Esophagus muscularis mucosa (tissue), 4 donors: ENCODE results near the gene SRP14. TPM values are rescaled to one million over a fixed set of nuclear protein-coding genes. Genes with fewer than 3 reads are reported as not detected.
A peak's percentile ranks its signal among the peaks of the same experiment; 100 is the strongest.

ENCODE experiments used
- DNase-seq: peaks from one replicate; pipeline ENCODE4 v3.0.0-alpha.2; 2017; ENCODE audit errors: extremely low spot score
- H3K27ac ChIP-seq, 4 donors: fragments of 200-600 bp; sonication (generic); replicated peaks in 1 of 4; 1 replicate in 3 of 4; 2 replicates in 1 of 4; pipeline ENCODE4 v1.5.1; 2016 to 2019; ENCODE audit warnings: mild to moderate bottlenecking in 1 of 4
- H3K27me3 ChIP-seq, 4 donors: fragments of 200-600 bp; sonication (generic); one replicate each; pipeline versions ENCODE4 v1.5.1 to v1.6.0; 2016 to 2019
- H3K36me3 ChIP-seq, 4 donors: fragments of 200-600 bp; sonication (generic); one replicate each; pipeline ENCODE4 v1.5.1; 2016 to 2019
- H3K4me1 ChIP-seq, 4 donors: fragments of 200-600 bp; sonication (generic); one replicate each; pipeline ENCODE4 v1.5.1; 2016 to 2019
- H3K4me3 ChIP-seq, 4 donors: fragments of 200-600 bp; sonication (generic); 1 replicate in 2 of 4; 2 replicates in 2 of 4; pipeline ENCODE4 v1.5.1; 2016 to 2019; ENCODE audit warnings: mild to moderate bottlenecking in 4 of 4, moderate library complexity in 1 of 4
- H3K9me3 ChIP-seq, 4 donors: fragments of 200-600 bp; sonication (generic); 1 replicate in 3 of 4; 2 replicates in 1 of 4; pipeline ENCODE4 v1.5.1; 2016 to 2019
- EP300 ChIP-seq: sonication (generic); formaldehyde crosslinking; IDR thresholded peaks from one replicate; pipeline ENCODE4 v1.6.1; 2017; ENCODE audit warnings: antibody characterized with exemption
- POLR2A ChIP-seq: fragments of 450-650 bp; IDR thresholded peaks from one replicate; pipeline ENCODE4 v1.6.1; 2017; ENCODE audit warnings: antibody characterized with exemption, moderate library complexity, mild to moderate bottlenecking, low read depth
- POLR2AphosphoS5 ChIP-seq, 2 donors: sonication (generic); formaldehyde crosslinking; IDR thresholded peaks; one replicate each; pipeline ENCODE4 v1.6.1; 2017; ENCODE audit warnings: antibody characterized with exemption in 2 of 2
- WGBS: methylation state at CpG from one replicate; pipeline ENCODE4 v1.1.5; 2018; 5-methylcytosine and 5-hydroxymethylcytosine counted together
- intact Hi-C: fragments of 100-400 bp; cut with DNase I; formaldehyde crosslinking; loops from one replicate; pipeline ENCODE4 v1.15.1; 2023
- total RNA-seq, 4 donors: library from RNA; depleted of rRNA; stranded (reverse); fragments of >200 nt; gene quantifications; one replicate each; pipeline versions ENCODE4 v1.1.0 to v1.2.1, GENCODE V29; 2016
- TF ChIP-seq, protein P1 (sequence below), 3 experiments: fragments of 200-600 bp in 2 of 3; fragments of 450-650 bp in 1 of 3; sonication (generic) in 2 of 3; IDR thresholded peaks; one replicate each; pipeline ENCODE4 v1.5.1; 2017 to 2019; ENCODE audit warnings: antibody characterized with exemption in 3 of 3, mild to moderate bottlenecking in 2 of 3, moderate library complexity in 1 of 3

Gene SRP14
- total RNA-seq, 4 donors from 2014 or later: 262 to 412 (median 301) TPM

DNA sequence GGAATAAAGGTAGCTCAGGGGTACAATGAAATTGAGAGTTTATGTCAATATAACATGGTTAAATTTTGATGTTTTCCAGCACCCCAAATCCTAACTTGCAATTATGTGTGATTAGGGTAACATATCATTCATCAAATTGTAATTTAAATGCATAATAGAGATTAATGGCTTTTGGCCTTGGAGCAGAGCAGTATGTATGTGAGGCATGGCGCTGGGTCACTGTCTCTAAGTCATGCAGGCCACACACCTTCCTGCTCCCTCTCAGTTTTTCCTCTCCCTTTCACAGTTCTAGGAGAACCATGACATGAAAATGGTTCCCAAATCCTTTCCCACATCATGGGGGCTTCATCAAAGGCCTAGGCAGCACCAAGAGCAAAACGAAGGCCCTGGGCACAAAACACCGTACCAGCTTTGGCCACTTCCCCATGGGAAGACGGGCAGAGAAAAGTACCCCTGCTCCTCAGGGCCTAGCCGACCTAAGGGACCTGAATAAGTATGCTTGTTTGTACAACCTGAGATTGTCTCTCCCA, 3.9 kb upstream of the SRP14 start:
- TF ChIP-seq, protein P1, sequence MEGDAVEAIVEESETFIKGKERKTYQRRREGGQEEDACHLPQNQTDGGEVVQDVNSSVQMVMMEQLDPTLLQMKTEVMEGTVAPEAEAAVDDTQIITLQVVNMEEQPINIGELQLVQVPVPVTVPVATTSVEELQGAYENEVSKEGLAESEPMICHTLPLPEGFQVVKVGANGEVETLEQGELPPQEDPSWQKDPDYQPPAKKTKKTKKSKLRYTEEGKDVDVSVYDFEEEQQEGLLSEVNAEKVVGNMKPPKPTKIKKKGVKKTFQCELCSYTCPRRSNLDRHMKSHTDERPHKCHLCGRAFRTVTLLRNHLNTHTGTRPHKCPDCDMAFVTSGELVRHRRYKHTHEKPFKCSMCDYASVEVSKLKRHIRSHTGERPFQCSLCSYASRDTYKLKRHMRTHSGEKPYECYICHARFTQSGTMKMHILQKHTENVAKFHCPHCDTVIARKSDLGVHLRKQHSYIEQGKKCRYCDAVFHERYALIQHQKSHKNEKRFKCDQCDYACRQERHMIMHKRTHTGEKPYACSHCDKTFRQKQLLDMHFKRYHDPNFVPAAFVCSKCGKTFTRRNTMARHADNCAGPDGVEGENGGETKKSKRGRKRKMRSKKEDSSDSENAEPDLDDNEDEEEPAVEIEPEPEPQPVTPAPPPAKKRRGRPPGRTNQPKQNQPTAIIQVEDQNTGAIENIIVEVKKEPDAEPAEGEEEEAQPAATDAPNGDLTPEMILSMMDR (IDR thresholded peaks at IDR 0.05): no peak
- no peak for TF ChIP-seq POLR2A
- TF ChIP-seq POLR2AphosphoS5 (IDR thresholded peaks at IDR 0.05): no peak
- no peak for TF ChIP-seq EP300
- Histone ChIP-seq H3K27me3 (no peaks in the 10 kb centered on the region), H3K4me3 (no peak overlapping the region), H3K9me3 (no peaks in the 10 kb centered on the region), H3K36me3 (peaks cover 0 to 8% (median 0%) of the 10 kb centered on the region in 4 donors), H3K27ac (no peak overlapping the region), H3K4me1 (peaks cover 27 to 51% (median 49%) of the 10 kb centered on the region in 4 donors)
- intact Hi-C loops: loop anchor here (5.0 kb wide), 1 partner anchor 174 kb away; no protein-coding TSS in a partner anchor
- WGBS: 90% methylated on average over 5 of the region's 5 CpGs
- peak; percentile 60 for DNase-seq

DNA sequence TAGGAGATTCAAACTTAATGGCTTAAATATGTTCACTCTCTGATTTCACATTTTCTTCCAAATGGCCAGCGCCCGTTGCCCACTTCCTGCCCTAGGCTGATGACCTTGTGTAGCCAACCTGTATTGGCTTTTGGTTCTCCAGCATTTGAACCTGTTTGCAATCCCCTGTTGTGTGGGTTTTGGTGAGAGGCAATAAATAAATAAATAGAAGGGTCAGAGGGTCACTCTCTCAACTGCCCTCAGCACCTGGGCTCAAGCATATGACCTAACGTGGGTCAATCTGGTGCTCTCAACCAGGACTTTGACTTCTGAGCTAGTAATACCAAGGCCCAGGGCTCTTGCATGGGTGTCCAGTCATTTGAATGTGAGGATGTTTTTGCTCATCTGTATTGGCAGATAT, 1.8 kb upstream of the SRP14 start:
- Histone ChIP-seq H3K4me1 (peaks cover 19 to 55% (median 46%) of the 10 kb centered on the region in 4 donors), H3K27ac (no peak overlapping the region)
- intact Hi-C loops: loop anchor here (5.0 kb wide), 1 partner anchor 177 kb away; no protein-coding TSS in a partner anchor

DNA sequence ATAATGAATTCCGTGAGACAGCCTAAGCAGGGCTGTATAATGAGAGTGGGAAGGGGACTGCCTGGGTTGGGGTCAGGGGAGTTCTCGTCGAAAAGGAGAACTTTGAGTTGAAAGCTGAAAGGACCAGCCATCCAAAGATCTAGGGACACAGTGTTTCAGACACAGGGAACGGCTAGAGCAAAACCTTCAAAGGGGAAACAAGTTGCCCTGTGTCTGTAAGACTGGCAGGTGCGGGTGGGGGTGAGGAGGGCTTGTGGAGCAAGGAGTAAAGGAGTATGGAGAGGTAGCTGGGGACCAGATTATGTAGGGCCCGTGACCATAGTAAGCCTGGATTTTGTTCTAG, 1.3 kb upstream of the SRP14 start:
- WGBS: 78% methylated on average over 6 of the region's 6 CpGs
- peaks cover 14 to 50% (median 41%) of the 10 kb centered on the region in 4 donors for H3K4me1 ChIP-seq
- no peaks in the 10 kb centered on the region for H3K27me3 ChIP-seq
- TF ChIP-seq EP300: no peak
- TF ChIP-seq POLR2AphosphoS5 (IDR thresholded peaks at IDR 0.05): no peak
- TF ChIP-seq, protein P1 (IDR thresholded peaks at IDR 0.05): no peak
- TF ChIP-seq POLR2A: no peak
- H3K36me3 ChIP-seq: peaks cover 13 to 26% (median 19%) of the 10 kb centered on the region in 4 donors
- H3K27ac ChIP-seq: no peak overlapping the region
- peak; percentile 72 for DNase-seq
- H3K4me3 ChIP-seq: no peak overlapping the region
- intact Hi-C loops: loop anchor here (5.0 kb wide), 1 partner anchor 177 kb away; no protein-coding TSS in a partner anchor
- no peaks in the 10 kb centered on the region for H3K9me3 ChIP-seq

More for the DNA sequence above, 1.8 kb upstream of the SRP14 start:
- 75% methylated on average over 3 of the region's 3 CpGs for WGBS
- Histone ChIP-seq H3K36me3 (peaks cover 8 to 21% (median 14%) of the 10 kb centered on the region in 4 donors), H3K4me3 (no peak overlapping the region), H3K9me3 (no peaks in the 10 kb centered on the region), H3K27me3 (no peaks in the 10 kb centered on the region)
- TF ChIP-seq, protein P1 (IDR thresholded peaks at IDR 0.05): no peak
- TF ChIP-seq POLR2AphosphoS5 (IDR thresholded peaks at IDR 0.05) (no peak), EP300 (no peak), POLR2A (no peak)
- peak; percentile 60 for DNase-seq

DNA sequence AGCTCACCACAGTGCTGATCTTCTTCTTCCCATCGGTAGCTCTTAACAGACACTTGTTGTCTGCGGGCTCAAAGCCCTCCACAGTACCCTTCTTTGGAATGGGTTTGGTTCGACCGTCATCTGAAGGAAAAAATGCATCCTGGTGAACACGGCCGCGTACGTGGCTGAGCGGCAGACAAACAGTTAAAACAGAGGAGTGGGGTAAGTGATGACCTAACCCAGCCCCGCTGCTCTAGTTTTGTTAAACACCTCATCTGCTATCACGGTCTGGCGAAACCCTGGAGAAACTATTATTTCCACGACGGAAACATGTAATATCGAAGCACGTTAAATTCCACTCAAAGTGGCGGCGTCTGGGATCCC, 725 bp downstream of the SRP14 start:
- DNase-seq: peak; percentile 87
- peak overlapping the region; percentile 78 to 82 (median 78) for H3K4me3 ChIP-seq
- H3K27ac ChIP-seq: peak overlapping the region; percentile 92 to 95 (median 94)
- TF ChIP-seq POLR2A (no peak), POLR2AphosphoS5 (IDR thresholded peaks at IDR 0.05) (no peak), EP300 (no peak)
- TF ChIP-seq, protein P1 (IDR thresholded peaks at IDR 0.05): no peak
- intact Hi-C loops: loop anchor here (2.0 kb wide), 1 partner anchor 69 kb away; no protein-coding TSS in a partner anchor
- peaks cover 22 to 46% (median 38%) of the 10 kb centered on the region in 4 donors for H3K36me3 ChIP-seq
- 2% methylated on average over 16 of the region's 18 CpGs for WGBS
- H3K4me1 ChIP-seq: peaks cover 24 to 39% (median 32%) of the 10 kb centered on the region in 4 donors
- no peaks in the 10 kb centered on the region for H3K9me3 ChIP-seq
- H3K27me3 ChIP-seq: no peaks in the 10 kb centered on the region
